SK-N-SH treated with all-trans-retinoic acid at 6 μM for 48 hours (cell line): ENCODE results near the gene FSTL3.

Experiments
- ATAC-seq: fragments of 200-7000 bp; cut with Tn5 transposase; 3 replicates; pipeline ENCODE4 v1.9.1; 2020; ENCODE audit warnings: mild to moderate bottlenecking, moderate library complexity
- ARNTL ChIP-seq: fragments of 450-650 bp; formaldehyde crosslinking; IDR thresholded peaks from 2 replicates; pipeline ENCODE4 v1.5.0; 2020; ENCODE audit warnings: low read depth, mild to moderate bottlenecking, moderate library complexity, borderline replicate concordance
- BACH2 ChIP-seq: fragments of 250-450 bp; sonication (Bioruptor Pico); IDR thresholded peaks from 2 replicates; pipeline ENCODE4 v1.9.0; 2021; ENCODE audit warnings: mild to moderate bottlenecking, borderline replicate concordance
- CSDC2 ChIP-seq: fragments of 250-450 bp; sonication (Bioruptor Pico); IDR thresholded peaks from 2 replicates; pipeline ENCODE4 v1.5.0; 2020; ENCODE audit warnings: mild to moderate bottlenecking, moderate library complexity
- ESRRG ChIP-seq: fragments of 250-450 bp; sonication (Bioruptor Pico); IDR thresholded peaks from 2 replicates; pipeline ENCODE4 v1.6.1; 2021; ENCODE audit warnings: mild to moderate bottlenecking
- GLIS3 ChIP-seq: fragments of 250-450 bp; sonication (Bioruptor Pico); IDR thresholded peaks from 2 replicates; pipeline ENCODE4 v1.5.0; 2020; ENCODE audit warnings: mild to moderate bottlenecking, moderate library complexity
- ISL1 ChIP-seq: fragments of 250-450 bp; sonication (Bioruptor Pico); IDR thresholded peaks from 2 replicates; pipeline ENCODE4 v2.1.2; 2022; ENCODE audit warnings: mild to moderate bottlenecking, moderate library complexity
- OSR1 ChIP-seq: fragments of 250-450 bp; sonication (Bioruptor Pico); IDR thresholded peaks from 2 replicates; pipeline ENCODE4 v1.8.0; 2022; ENCODE audit warnings: moderate library complexity, mild to moderate bottlenecking, inconsistent platforms
- POU6F1 ChIP-seq: fragments of 250-450 bp; sonication (Bioruptor Pico); IDR thresholded peaks from 2 replicates; pipeline ENCODE4 v1.8.0; 2021; ENCODE audit warnings: low read depth, mild to moderate bottlenecking, moderate library complexity, borderline replicate concordance
- PPARA ChIP-seq: fragments of 250-450 bp; sonication (Bioruptor Pico); IDR thresholded peaks from 2 replicates; pipeline ENCODE4 v1.5.0; 2020; ENCODE audit warnings: mild to moderate bottlenecking, borderline replicate concordance
- RARB ChIP-seq: fragments of 250-450 bp; sonication (Bioruptor Pico); IDR thresholded peaks from 2 replicates; pipeline ENCODE4 v1.8.0; 2021; ENCODE audit warnings: mild to moderate bottlenecking, moderate library complexity
- SNAI2 ChIP-seq: fragments of 250-450 bp; sonication (Bioruptor Pico); IDR thresholded peaks from 2 replicates; pipeline ENCODE4 v1.5.0; 2020; ENCODE audit warnings: mild to moderate bottlenecking, moderate library complexity
- TCF4 ChIP-seq: fragments of 250-450 bp; sonication (Bioruptor Pico); IDR thresholded peaks from 2 replicates; pipeline ENCODE4 v1.8.0; 2021; ENCODE audit warnings: mild to moderate bottlenecking, moderate library complexity, borderline replicate concordance
- TOX ChIP-seq: fragments of 250-450 bp; sonication (Bioruptor Pico); IDR thresholded peaks from 2 replicates; pipeline ENCODE4 v1.8.0; 2021; ENCODE audit warnings: mild to moderate bottlenecking, moderate library complexity, borderline replicate concordance
- TSHZ2 ChIP-seq: fragments of 250-450 bp; sonication (Bioruptor Pico); IDR thresholded peaks from 2 replicates; pipeline ENCODE4 v1.5.0; 2020; ENCODE audit warnings: mild to moderate bottlenecking, moderate library complexity
- ZC3H10 ChIP-seq: fragments of 250-450 bp; sonication (Bioruptor Pico); IDR thresholded peaks from 2 replicates; pipeline ENCODE4 v1.5.1; 2021; ENCODE audit warnings: mild to moderate bottlenecking, moderate library complexity
- ZFP3 ChIP-seq: fragments of 250-450 bp; sonication (Bioruptor Pico); IDR thresholded peaks from 2 replicates; pipeline ENCODE4 v1.5.0; 2020; ENCODE audit warnings: mild to moderate bottlenecking, moderate library complexity
- ZFP30 ChIP-seq: fragments of 450-650 bp; formaldehyde crosslinking; IDR thresholded peaks from 2 replicates; pipeline ENCODE4 v1.5.0; 2022; ENCODE audit warnings: mild to moderate bottlenecking, moderate library complexity
- ZNF70 ChIP-seq: fragments of 450-650 bp; formaldehyde crosslinking; IDR thresholded peaks from 2 replicates; pipeline ENCODE4 v1.5.0; 2020; ENCODE audit warnings: mild to moderate bottlenecking, moderate library complexity
- ZNF8 ChIP-seq: fragments of 450-650 bp; formaldehyde crosslinking; IDR thresholded peaks from 2 replicates; pipeline ENCODE4 v1.5.0; 2020; ENCODE audit warnings: mild to moderate bottlenecking, moderate library complexity
- TF ChIP-seq, protein P1 (sequence below): fragments of 250-450 bp; sonication (Bioruptor Pico); IDR thresholded peaks from 2 replicates; pipeline ENCODE4 v1.5.1; 2020; ENCODE audit warnings: low read depth, mild to moderate bottlenecking, moderate library complexity
- TF ChIP-seq, protein P2 (sequence below): fragments of 250-450 bp; sonication (Bioruptor Pico); IDR thresholded peaks from 2 replicates; pipeline ENCODE4 v1.8.0; 2020; ENCODE audit warnings: mild to moderate bottlenecking, moderate library complexity, borderline replicate concordance

The FSTL3 gene

GRCh38 chr19:652467-653389, 23.5 kb upstream of the FSTL3 start:
- ATAC-seq: no peak
- TF ChIP-seq ZNF8 (CRISPR knock-in tag): no peak
- TF ChIP-seq RARB (CRISPR knock-in tag): no peak
- no peak for TF ChIP-seq ARNTL
- TF ChIP-seq TCF4 (CRISPR knock-in tag): no peak
- TF ChIP-seq TOX (CRISPR knock-in tag): no peak
- TF ChIP-seq OSR1 (CRISPR knock-in tag): no peak
- TF ChIP-seq, protein P1, sequence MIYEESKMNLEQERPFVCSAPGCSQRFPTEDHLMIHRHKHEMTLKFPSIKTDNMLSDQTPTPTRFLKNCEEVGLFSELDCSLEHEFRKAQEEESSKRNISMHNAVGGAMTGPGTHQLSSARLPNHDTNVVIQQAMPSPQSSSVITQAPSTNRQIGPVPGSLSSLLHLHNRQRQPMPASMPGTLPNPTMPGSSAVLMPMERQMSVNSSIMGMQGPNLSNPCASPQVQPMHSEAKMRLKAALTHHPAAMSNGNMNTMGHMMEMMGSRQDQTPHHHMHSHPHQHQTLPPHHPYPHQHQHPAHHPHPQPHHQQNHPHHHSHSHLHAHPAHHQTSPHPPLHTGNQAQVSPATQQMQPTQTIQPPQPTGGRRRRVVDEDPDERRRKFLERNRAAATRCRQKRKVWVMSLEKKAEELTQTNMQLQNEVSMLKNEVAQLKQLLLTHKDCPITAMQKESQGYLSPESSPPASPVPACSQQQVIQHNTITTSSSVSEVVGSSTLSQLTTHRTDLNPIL (CRISPR knock-in tag): no peak
- no peak for TF ChIP-seq ZNF70 (CRISPR knock-in tag)
- no peak for TF ChIP-seq SNAI2 (CRISPR knock-in tag)
- TF ChIP-seq, protein P2, sequence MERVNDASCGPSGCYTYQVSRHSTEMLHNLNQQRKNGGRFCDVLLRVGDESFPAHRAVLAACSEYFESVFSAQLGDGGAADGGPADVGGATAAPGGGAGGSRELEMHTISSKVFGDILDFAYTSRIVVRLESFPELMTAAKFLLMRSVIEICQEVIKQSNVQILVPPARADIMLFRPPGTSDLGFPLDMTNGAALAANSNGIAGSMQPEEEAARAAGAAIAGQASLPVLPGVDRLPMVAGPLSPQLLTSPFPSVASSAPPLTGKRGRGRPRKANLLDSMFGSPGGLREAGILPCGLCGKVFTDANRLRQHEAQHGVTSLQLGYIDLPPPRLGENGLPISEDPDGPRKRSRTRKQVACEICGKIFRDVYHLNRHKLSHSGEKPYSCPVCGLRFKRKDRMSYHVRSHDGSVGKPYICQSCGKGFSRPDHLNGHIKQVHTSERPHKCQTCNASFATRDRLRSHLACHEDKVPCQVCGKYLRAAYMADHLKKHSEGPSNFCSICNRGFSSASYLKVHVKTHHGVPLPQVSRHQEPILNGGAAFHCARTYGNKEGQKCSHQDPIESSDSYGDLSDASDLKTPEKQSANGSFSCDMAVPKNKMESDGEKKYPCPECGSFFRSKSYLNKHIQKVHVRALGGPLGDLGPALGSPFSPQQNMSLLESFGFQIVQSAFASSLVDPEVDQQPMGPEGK (CRISPR knock-in tag): no peak
- TF ChIP-seq ISL1 (CRISPR knock-in tag): no peak
- no peak for TF ChIP-seq ZFP3 (CRISPR knock-in tag)
- no peak for TF ChIP-seq BACH2
- no peak for TF ChIP-seq POU6F1
- no peak for TF ChIP-seq ZC3H10 (CRISPR knock-in tag)

- no peak for ATAC-seq
- TF ChIP-seq TSHZ2 (no peak), ZFP3 (CRISPR knock-in tag) (no peak), SNAI2 (CRISPR knock-in tag) (no peak), ZNF8 (CRISPR knock-in tag) (no peak), ISL1 (CRISPR knock-in tag) (no peak), TCF4 (CRISPR knock-in tag) (no peak), RARB (CRISPR knock-in tag) (no peak), POU6F1 (no peak), GLIS3 (CRISPR knock-in tag) (no peak), ZNF70 (CRISPR knock-in tag) (no peak), BACH2 (no peak), PPARA (no peak), ZFP30 (CRISPR knock-in tag) (no peak), OSR1 (CRISPR knock-in tag) (no peak), TOX (CRISPR knock-in tag) (no peak), CSDC2 (CRISPR knock-in tag) (no peak), ESRRG (CRISPR knock-in tag) (no peak)
- TF ChIP-seq, protein P2 (CRISPR knock-in tag): no peak
- TF ChIP-seq, protein P1 (CRISPR knock-in tag): no peak
Measured at GRCh38 chr19:653425-653824, 22.8 kb upstream of the FSTL3 start.
